IMR-90 (cell line): ENCODE results near the gene MAP3K13. TPM values are rescaled to one million over a fixed set of nuclear protein-coding genes. Genes with fewer than 3 reads are reported as not detected.

Experiments
- ATAC-seq: fragments of 200-7000 bp; cut with Tn5 transposase; 2 replicates; pipeline ENCODE4 v1.9.1; 2020; ENCODE audit warnings: low read depth, mild to moderate bottlenecking, moderate library complexity
- BruUV-seq: library from RNA; stranded (reverse); fragments of 400-500 nt; replicated peaks from 2 replicates; lab custom pipeline; 2021; lab: Mats Ljungman, UMichigan
- CTCF ChIA-PET: fragments of 300-600 bp; formaldehyde crosslinking; extraction: SDS; loops from one replicate; lab custom pipeline; 2021; ENCODE audit warnings: antibody characterized with exemption; lab: Yijun Ruan, JAX
- POLR2A ChIA-PET: fragments of 300-600 bp; sonication (Branson Sonifier 250); formaldehyde crosslinking; loops from one replicate; lab custom pipeline; 2022; ENCODE audit warnings: antibody characterized with exemption; ENCODE audit not compliant: unreplicated experiment; lab: Charles Lee
- DNase-seq: peaks from one replicate; pipeline ENCODE4 v3.0.0; 2013
- H2AFZ ChIP-seq: replicated peaks from 2 replicates; pipeline ENCODE3; 2013; ENCODE audit warnings: low read length, mild to moderate bottlenecking; ENCODE audit not compliant: poor library complexity
- H2AK5ac ChIP-seq: 2 replicates; pipeline ENCODE4 v1.6.1; 2013; ENCODE audit warnings: low read depth, low read length, inconsistent platforms
- H2AK9ac ChIP-seq: replicated peaks from 2 replicates; pipeline ENCODE3; 2013; ENCODE audit warnings: mild to moderate bottlenecking, low read depth, low read length, moderate library complexity; ENCODE audit not compliant: poor library complexity
- H2BK120ac ChIP-seq: 2 replicates; pipeline ENCODE4 v1.6.1; 2013; ENCODE audit warnings: low read depth, low read length, inconsistent platforms
- H2BK15ac ChIP-seq: 3 replicates; pipeline ENCODE4 v1.6.1; 2013; ENCODE audit warnings: low read depth, low read length, inconsistent platforms
- H2BK20ac ChIP-seq: 2 replicates; pipeline ENCODE4 v1.6.1; 2013; ENCODE audit warnings: low read depth, mild to moderate bottlenecking, inconsistent platforms, low read length, moderate library complexity
- H2BK5ac ChIP-seq: 2 replicates; pipeline ENCODE4 v1.6.1; 2013; ENCODE audit warnings: mild to moderate bottlenecking, low read depth, low read length, inconsistent platforms; ENCODE audit not compliant: poor library complexity, severe bottlenecking
- H3K14ac ChIP-seq: replicated peaks from 2 replicates; pipeline ENCODE4 v1.6.1; 2013; ENCODE audit warnings: low read depth, low read length, inconsistent platforms
- H3K18ac ChIP-seq: 2 replicates; pipeline ENCODE4 v1.6.1; 2013; ENCODE audit warnings: low read depth, low read length, control low read depth
- H3K23ac ChIP-seq: 2 replicates; pipeline ENCODE4 v1.6.1; 2013; ENCODE audit warnings: low read depth, low read length, inconsistent platforms
- H3K27ac ChIP-seq: 2 replicates; pipeline ENCODE4 v1.5.1; 2013; ENCODE audit warnings: mild to moderate bottlenecking, control low read depth, low read length; ENCODE audit not compliant: insufficient read depth
- H3K27me3 ChIP-seq: 2 replicates; pipeline ENCODE4 v1.6.1; 2013; ENCODE audit warnings: low read length; ENCODE audit not compliant: control insufficient read depth, insufficient read depth
- H3K36me3 ChIP-seq: 2 replicates; pipeline ENCODE4 v1.6.1; 2013; ENCODE audit warnings: low read length, mixed read lengths; ENCODE audit not compliant: control insufficient read depth, insufficient read depth
- H3K4ac ChIP-seq: 2 replicates; pipeline ENCODE4 v1.6.1; 2013; ENCODE audit warnings: low read depth, low read length, inconsistent platforms
- H3K4me1 ChIP-seq: 2 replicates; pipeline ENCODE4 v1.6.1; 2013; ENCODE audit warnings: low read length, mixed read lengths; ENCODE audit not compliant: control insufficient read depth, insufficient read depth
- H3K4me2 ChIP-seq: 2 replicates; pipeline ENCODE4 v1.6.1; 2013; ENCODE audit warnings: low read depth, mild to moderate bottlenecking, control low read depth, low read length, moderate library complexity
- H3K4me3 ChIP-seq: 2 replicates; pipeline ENCODE4 v1.5.1; 2013; ENCODE audit warnings: low read depth, mild to moderate bottlenecking, control low read depth, low read length, moderate library complexity; ENCODE audit not compliant: insufficient read depth
- H3K56ac ChIP-seq: 2 replicates; pipeline ENCODE4 v1.6.1; 2013; ENCODE audit warnings: low read length, inconsistent platforms; ENCODE audit not compliant: insufficient read depth; ENCODE audit errors: extremely low read depth
- H3K79me1 ChIP-seq, 2 experiments: 2 replicates each; pipeline ENCODE4 v1.6.1; 2013; ENCODE audit warnings: low read length in 2 of 2, inconsistent platforms in 1 of 2, low read depth in 1 of 2
- H3K9ac ChIP-seq: 2 replicates; pipeline ENCODE4 v1.6.1; 2013; ENCODE audit warnings: low read depth, low read length, control low read depth
- H3K9me1 ChIP-seq: 2 replicates; pipeline ENCODE4 v1.6.1; 2013; ENCODE audit warnings: low read length, inconsistent platforms; ENCODE audit not compliant: insufficient read depth
- H3K9me3 ChIP-seq: 2 replicates; pipeline ENCODE4 v1.6.1; 2013; ENCODE audit warnings: low read length; ENCODE audit not compliant: control insufficient read depth, insufficient read depth
- H4K20me1 ChIP-seq: 2 replicates; pipeline ENCODE4 v1.6.1; 2013; ENCODE audit warnings: low read length, inconsistent platforms; ENCODE audit not compliant: insufficient read depth
- H4K5ac ChIP-seq: 2 replicates; pipeline ENCODE4 v1.6.1; 2013; ENCODE audit warnings: mild to moderate bottlenecking, low read depth, low read length, control low read depth
- H4K8ac ChIP-seq, 2 experiments: 2 replicates each; pipeline ENCODE4 v1.6.1; 2013; ENCODE audit warnings: low read depth in 2 of 2, low read length in 2 of 2, control low read depth in 1 of 2, inconsistent platforms in 1 of 2
- H4K91ac ChIP-seq: 2 replicates; pipeline ENCODE4 v1.6.1; 2013; ENCODE audit warnings: low read depth, low read length, inconsistent platforms; ENCODE audit not compliant: insufficient read depth
- FOS ChIP-seq: fragments of 150-350 bp; IDR thresholded peaks from 2 replicates; pipeline ENCODE4 v1.6.1; 2016; ENCODE audit warnings: low read depth, low read length
- NFE2L2 ChIP-seq: fragments of 150-350 bp; IDR thresholded peaks from 2 replicates; pipeline ENCODE4 v1.6.1; 2016; ENCODE audit warnings: low read depth, mild to moderate bottlenecking, low read length
- RAD21 ChIP-seq: IDR thresholded peaks from 2 replicates; pipeline ENCODE4 v1.6.1; 2012; ENCODE audit warnings: low read length, improper control_type of control experiment
- WGBS, 2 experiments: methylation state at CpG; one replicate each; pipeline versions ENCODE4 v1.1.5 to v1.1.7; 2013; ENCODE audit warnings: missing lambda C conversion rate in 2 of 2; ENCODE audit not compliant: insufficient read length in 1 of 2; ENCODE audit errors: extremely low coverage in 2 of 2; 5-methylcytosine and 5-hydroxymethylcytosine counted together
- dilution Hi-C: fragments of 300-500 bp; cut with HindIII; formaldehyde crosslinking; loops from one replicate; pipeline ENCODE4 v1.14.3; 2018; ENCODE audit warnings: low sequenced_read_pairs; ENCODE audit not compliant: unreplicated experiment
- in situ Hi-C: fragments of 300-500 bp; cut with MboI; formaldehyde crosslinking; loops from 3 replicates; pipeline ENCODE4 v1.14.3; 2019; ENCODE audit warnings: low sequenced_read_pairs, inconsistent platforms, mixed read lengths
- intact Hi-C: fragments of 100-400 bp; cut with micrococcal nuclease; formaldehyde crosslinking; loops from 2 replicates; pipeline ENCODE4 v1.10.0; 2022
- polyA plus RNA-seq, 3 experiments: library from polyadenylated mRNA; depleted of rRNA; stranded (reverse); fragments of >200 nt; gene quantifications; 2 replicates each; pipeline ENCODE4 v1.2.3, GENCODE V29; 2012; ENCODE audit warnings: low replicate concordance in 1 of 3
- total RNA-seq: library from RNA; depleted of rRNA; stranded (reverse); fragments of >200 nt; gene quantifications from 2 replicates; pipeline ENCODE4 v1.2.3, GENCODE V29; 2012

The MAP3K13 gene
- total and polyA plus RNA-seq, 2 of the 4 experiments (the other 2 are of a cell fraction): 9.9 to 17.6 TPM

GRCh38 chr3:185423178-185423577 is 60.2 kb downstream of the MAP3K13 start:
- Histone ChIP-seq H2BK20ac (no peak overlapping the region), H3K9ac (no peak overlapping the region), H4K5ac (no peak overlapping the region), H3K9me3 (no peaks in the 10 kb centered on the region), H3K79me1 (no peaks in the 10 kb centered on the region), H4K91ac (no peak overlapping the region), H3K4ac (no peak overlapping the region), H3K18ac (no peak overlapping the region), H3K9me1 (0 out of 2 replicates have a peak, but pooled peaks cover 3% of the 10 kb centered on the region), H3K4me1 (peaks cover 2% of the 10 kb centered on the region; the same call in 1 of the 2 replicates), H2BK120ac (no peak overlapping the region), H3K14ac (no peak overlapping the region), H2BK5ac (no peak overlapping the region), H2AFZ (peak overlapping the region; percentile 51), H3K27me3 (no peaks in the 10 kb centered on the region), H2AK9ac (no peak overlapping the region), H2AK5ac (no peak overlapping the region), H3K27ac (no peak overlapping the region), H4K20me1 (no peaks in the 10 kb centered on the region), H3K23ac (no peak overlapping the region), H3K36me3 (no peaks in the 10 kb centered on the region), H3K4me3 (no peak overlapping the region), H3K4me2 (no peak overlapping the region), H3K56ac (no peak overlapping the region), H4K8ac (no peak overlapping the region), H2BK15ac (no peak overlapping the region)
- DNase-seq: peak; percentile 35
- BruUV-seq: no TSS peak
- intact Hi-C loops (no loop called here), in situ Hi-C loops (no loop called here), dilution Hi-C loops (no loop called here)
- POLR2A ChIA-PET: no interaction called here
- no CpG with 5 or more reads among the region's 3 CpGs for WGBS, 2 experiments
- CTCF ChIA-PET: no interaction called here
- TF ChIP-seq RAD21 (no peak), NFE2L2 (peak; percentile 86), FOS (0 out of 2 replicates have a peak, but pooled peaks have one; percentile 4)
- peak; percentile 56 for ATAC-seq
